ENCODE measurements around the gene HSPB3. TPM values are rescaled to one million over a fixed set of nuclear protein-coding genes. Genes with fewer than 3 reads are reported as not detected.
"Not testable (repeated sequence)": the region's sequence is repeated elsewhere in the genome, so short reads cannot be mapped to it uniquely, and the experiment has no call there.

HSPB3 gene, protein sequence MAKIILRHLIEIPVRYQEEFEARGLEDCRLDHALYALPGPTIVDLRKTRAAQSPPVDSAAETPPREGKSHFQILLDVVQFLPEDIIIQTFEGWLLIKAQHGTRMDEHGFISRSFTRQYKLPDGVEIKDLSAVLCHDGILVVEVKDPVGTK
- total RNA-seq: not detected

DNA sequence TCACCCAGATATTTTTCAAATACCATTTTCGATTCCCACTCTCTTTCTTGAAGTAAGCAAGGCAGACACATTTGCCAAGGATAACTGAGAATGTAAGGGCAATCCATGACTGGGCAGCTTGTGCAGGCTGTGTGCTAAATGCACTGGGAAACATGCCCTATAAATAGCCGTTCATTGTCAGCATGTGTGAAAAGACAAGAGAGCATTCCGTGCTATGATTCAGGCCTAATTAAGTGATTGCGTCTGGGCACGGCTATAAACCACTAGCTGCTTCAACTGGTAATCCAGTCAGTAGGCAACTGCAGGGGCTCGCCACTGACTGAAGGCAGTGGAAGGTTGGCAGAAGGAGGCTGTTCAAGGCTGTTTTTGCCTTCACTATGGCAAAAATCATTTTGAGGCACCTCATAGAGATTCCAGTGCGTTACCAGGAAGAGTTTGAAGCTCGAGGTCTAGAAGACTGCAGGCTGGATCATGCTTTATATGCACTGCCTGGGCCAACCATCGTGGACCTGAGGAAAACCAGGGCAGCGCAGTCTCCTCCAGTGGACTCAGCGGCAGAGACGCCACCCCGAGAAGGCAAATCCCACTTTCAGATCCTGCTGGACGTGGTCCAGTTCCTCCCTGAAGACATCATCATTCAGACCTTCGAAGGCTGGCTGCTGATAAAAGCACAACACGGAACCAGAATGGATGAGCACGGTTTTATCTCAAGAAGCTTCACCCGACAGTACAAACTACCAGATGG, at the start of gene HSPB3:
Gene HSPB3, plus strand, starts transcription at position 287 of the 745 bp plus-strand sequence. Its CDS starts 91 bp downstream, at position 378.
- no peaks in the 10 kb centered on the region for H3K27me3 Mint-ChIP-seq (ENCODE audit: low read depth)
- H3K9me3 Mint-ChIP-seq: peaks cover 4% of the 10 kb centered on the region
- H3K27ac Mint-ChIP-seq: no peak within 1 kb of the TSS
- DNase-seq: no peak
- intact Hi-C loops (cut with micrococcal nuclease): no loop called here
- H3K36me3 Mint-ChIP-seq (ENCODE audit: low read depth): no peaks in the 10 kb centered on the region
- no peak within 1 kb of the TSS for H3K4me3 Mint-ChIP-seq
- CTCF ChIA-PET: interaction anchor here (0.6 kb wide), 1 partner anchor 304 kb away, joined by 3 read pairs; no protein-coding TSS in a partner anchor
- no peaks in the 10 kb centered on the region for H3K4me1 Mint-ChIP-seq (ENCODE audit: low read depth)

- CTCF ChIA-PET: interaction anchor here (1.0 to 2.3 kb wide), 7 partner anchors 9 to 167 kb away, joined by 3 to 19 read pairs (median 5); no protein-coding TSS in a partner anchor
- Mint-ChIP-seq H3K4me3 (no peak overlapping the region), H3K4me1 (ENCODE audit: low read depth) (no peaks in the 10 kb centered on the region), H3K9me3 (no peaks in the 10 kb centered on the region), H3K36me3 (ENCODE audit: low read depth) (no peaks in the 10 kb centered on the region), H3K27ac (no peak overlapping the region), H3K27me3 (ENCODE audit: low read depth) (no peaks in the 10 kb centered on the region)
- DNase-seq: no peak
- intact Hi-C loops (cut with micrococcal nuclease): no loop called here
Measured at GRCh38 chr5:54411176-54411575, 44.3 kb upstream of the HSPB3 start.

GRCh38 chr5:54412913-54413312, 42.6 kb upstream of the HSPB3 start:
- intact Hi-C loops (cut with micrococcal nuclease): no loop called here
- Mint-ChIP-seq H3K9me3 (no peaks in the 10 kb centered on the region), H3K4me3 (no peak overlapping the region), H3K4me1 (ENCODE audit: low read depth) (no peaks in the 10 kb centered on the region), H3K27ac (no peak overlapping the region), H3K36me3 (ENCODE audit: low read depth) (no peaks in the 10 kb centered on the region), H3K27me3 (ENCODE audit: low read depth) (no peaks in the 10 kb centered on the region)
- CTCF ChIA-PET: interaction anchor here (0.8 kb wide), 1 partner anchor 175 kb away, joined by 3 read pairs; no protein-coding TSS in a partner anchor
- no peak for DNase-seq

DNA sequence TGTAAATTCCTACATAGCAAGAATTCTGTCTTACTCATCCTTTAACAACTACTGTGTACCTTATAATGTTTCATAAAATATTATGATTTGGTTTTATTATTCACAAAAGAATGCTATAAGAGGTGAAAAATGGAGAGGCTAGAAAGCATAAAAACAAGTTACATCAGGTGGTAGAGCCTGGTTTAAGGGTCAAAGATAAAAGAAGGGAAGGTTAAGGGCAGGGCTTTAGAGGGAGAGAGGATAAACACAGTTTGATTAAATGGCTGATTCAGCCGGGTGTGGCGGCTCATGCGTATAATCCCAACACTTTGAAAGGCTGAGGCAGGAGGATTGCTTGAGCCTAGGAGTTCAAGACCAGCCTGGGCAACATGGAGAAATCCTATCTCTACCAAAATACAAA, 40.4 kb upstream of the HSPB3 start:
- CTCF ChIA-PET: no interaction called here
- Mint-ChIP-seq H3K36me3 (ENCODE audit: low read depth) (no peaks in the 10 kb centered on the region), H3K4me1 (ENCODE audit: low read depth) (no peaks in the 10 kb centered on the region), H3K4me3 (no peak overlapping the region), H3K27ac (no peak overlapping the region), H3K9me3 (no peaks in the 10 kb centered on the region), H3K27me3 (ENCODE audit: low read depth) (peaks cover 2% of the 10 kb centered on the region)
- no peak for DNase-seq
- intact Hi-C loops (cut with micrococcal nuclease): loop anchor here (5.0 kb wide), 1 partner anchor 933 kb away; the partner anchor contains the start of gene FST

DNA sequence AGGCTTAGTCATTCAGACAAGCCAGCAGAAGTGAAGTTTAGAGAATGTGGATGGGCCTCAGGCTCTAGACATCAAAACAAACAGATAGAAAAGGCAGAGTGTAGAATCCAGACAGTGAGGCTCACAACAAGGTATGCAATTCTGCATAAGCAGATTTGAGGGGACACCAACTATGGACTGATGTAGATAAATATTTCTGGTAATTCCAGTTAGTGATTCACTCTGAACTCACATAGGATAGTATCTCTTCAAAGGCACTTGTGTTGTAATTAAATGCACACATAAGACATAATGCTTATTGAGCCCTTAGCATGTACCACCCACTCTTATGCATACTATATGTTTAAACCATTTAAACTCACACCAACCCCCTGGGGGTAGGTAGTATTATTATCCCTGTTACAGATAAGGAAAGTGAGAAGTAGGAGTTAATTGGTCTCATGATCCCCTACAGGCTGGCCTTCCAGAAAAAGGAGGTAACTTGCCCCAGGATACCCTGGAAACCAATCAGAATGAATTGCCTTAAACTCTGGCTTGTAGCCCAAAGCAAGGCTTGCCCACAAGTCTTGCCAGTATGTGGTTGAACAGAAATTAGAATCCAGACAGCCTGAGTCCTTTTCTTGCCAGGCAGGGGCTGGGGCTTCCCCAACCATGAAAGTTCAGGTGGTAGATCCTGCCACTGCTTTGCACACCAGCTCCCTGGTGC, 39.5 kb upstream of the HSPB3 start:
- CTCF ChIA-PET: interaction anchor here (2.2 kb wide), 1 partner anchor 172 kb away, joined by 5 read pairs; no protein-coding TSS in a partner anchor
- Mint-ChIP-seq H3K27ac (no peak overlapping the region), H3K9me3 (no peaks in the 10 kb centered on the region), H3K36me3 (ENCODE audit: low read depth) (no peaks in the 10 kb centered on the region), H3K4me1 (ENCODE audit: low read depth) (no peaks in the 10 kb centered on the region), H3K4me3 (no peak overlapping the region), H3K27me3 (ENCODE audit: low read depth) (peaks cover 2% of the 10 kb centered on the region)
- intact Hi-C loops (cut with micrococcal nuclease): loop anchor here (5.0 kb wide), 1 partner anchor 934 kb away; the partner anchor contains the start of gene FST
- DNase-seq: peak; percentile 8

- not testable (repeated sequence) for H3K4me3 Mint-ChIP-seq; H3K9me3 Mint-ChIP-seq; H3K27ac Mint-ChIP-seq; H3K4me1 Mint-ChIP-seq (ENCODE audit: low read depth); H3K36me3 Mint-ChIP-seq (ENCODE audit: low read depth); H3K27me3 Mint-ChIP-seq (ENCODE audit: low read depth)
- peak; percentile 37 for DNase-seq
- CTCF ChIA-PET: interaction anchor here (0.6 to 1.9 kb wide), 26 partner anchors 9 to 978 kb away, joined by 3 to 19 read pairs (median 3); no protein-coding TSS in a partner anchor
- intact Hi-C loops (cut with micrococcal nuclease): loop anchor here (1.0 to 5.0 kb wide), 4 partner anchors 69 to 937 kb away; partner anchors contain the start of gene FST
Measured at GRCh38 chr5:54419573-54420423, 35.7 kb upstream of the HSPB3 start.

- H3K4me3 Mint-ChIP-seq; H3K9me3 Mint-ChIP-seq; H3K36me3 Mint-ChIP-seq (ENCODE audit: low read depth); H3K4me1 Mint-ChIP-seq (ENCODE audit: low read depth); H3K27ac Mint-ChIP-seq; intact Hi-C loops (cut with micrococcal nuclease); H3K27me3 Mint-ChIP-seq (ENCODE audit: low read depth); DNase-seq: not testable (repeated sequence)
- CTCF ChIA-PET: interaction anchor here (1.7 to 1.9 kb wide), 2 partner anchors 10 to 177 kb away, joined by 8 to 19 read pairs; no protein-coding TSS in a partner anchor
Measured at GRCh38 chr5:54420511-54420910, 35.0 kb upstream of the HSPB3 start.

GRCh38 chr5:54421976-54422375, 33.5 kb upstream of the HSPB3 start:
- CTCF ChIA-PET: interaction anchor here (0.6 to 2.1 kb wide), 5 partner anchors 11 to 1063 kb away, joined by 3 to 8 read pairs (median 5); no protein-coding TSS in a partner anchor
- intact Hi-C loops (cut with micrococcal nuclease): no loop called here
- H3K4me1 Mint-ChIP-seq (ENCODE audit: low read depth): no peaks in the 10 kb centered on the region

DNA sequence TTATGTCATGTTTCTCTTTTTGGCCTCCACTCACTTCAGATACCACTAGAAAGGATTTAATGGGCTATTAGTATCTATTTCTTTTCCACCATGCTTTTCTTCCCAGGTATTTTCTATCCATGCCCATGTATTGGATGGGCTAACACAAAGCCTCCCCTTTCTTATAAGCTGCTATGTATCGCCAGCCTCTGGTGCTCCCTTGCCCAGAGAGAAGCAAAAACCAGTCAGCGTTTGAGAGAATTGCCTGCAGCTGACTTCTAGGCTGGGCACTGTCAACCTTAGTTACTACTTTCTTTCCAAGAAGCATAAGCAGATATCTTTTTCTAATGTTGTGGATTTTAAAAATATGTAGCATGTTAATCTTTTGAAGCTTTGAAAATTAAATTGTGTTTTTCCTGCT, 30.2 kb upstream of the HSPB3 start:
- CTCF ChIA-PET: interaction anchor here (1.4 to 2.5 kb wide), 2 partner anchors 64 to 182 kb away, joined by 3 to 9 read pairs; no protein-coding TSS in a partner anchor
- Mint-ChIP-seq H3K27ac (no peak overlapping the region), H3K9me3 (no peaks in the 10 kb centered on the region), H3K4me3 (no peak overlapping the region), H3K4me1 (ENCODE audit: low read depth) (no peaks in the 10 kb centered on the region), H3K36me3 (ENCODE audit: low read depth) (no peaks in the 10 kb centered on the region), H3K27me3 (ENCODE audit: low read depth) (peaks cover 7% of the 10 kb centered on the region)
- intact Hi-C loops (cut with micrococcal nuclease): no loop called here
- no peak for DNase-seq

More at GRCh38 chr5:54421976-54422375, 33.5 kb upstream of the HSPB3 start:
- Mint-ChIP-seq H3K4me3 (no peak overlapping the region), H3K27ac (no peak overlapping the region), H3K9me3 (no peaks in the 10 kb centered on the region), H3K27me3 (ENCODE audit: low read depth) (peaks cover 9% of the 10 kb centered on the region), H3K36me3 (ENCODE audit: low read depth) (no peaks in the 10 kb centered on the region)
- DNase-seq: no peak

DNA sequence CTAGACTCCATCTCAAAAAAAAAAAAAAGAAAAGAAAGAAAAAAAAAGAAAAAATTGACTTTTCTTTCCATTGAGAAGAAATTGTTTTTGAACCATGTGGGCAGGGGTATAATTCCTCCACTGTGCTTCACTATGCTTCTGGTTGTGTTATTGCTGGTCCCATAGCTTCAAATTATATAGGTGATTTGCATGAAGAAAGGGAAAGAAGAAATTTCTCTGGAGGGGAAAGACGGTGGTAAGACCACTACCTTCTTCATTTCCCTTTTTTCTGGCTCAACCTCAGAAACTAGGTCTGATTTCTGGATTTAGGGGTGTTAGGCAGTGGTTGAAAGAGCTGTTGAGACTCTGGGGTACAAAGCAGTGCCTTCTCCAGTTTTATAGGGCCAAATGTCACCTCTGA, 29.3 kb upstream of the HSPB3 start:
- no peak overlapping the region for H3K27ac Mint-ChIP-seq
- no peak overlapping the region for H3K4me3 Mint-ChIP-seq
- H3K27me3 Mint-ChIP-seq (ENCODE audit: low read depth): peaks cover 7% of the 10 kb centered on the region
- H3K36me3 Mint-ChIP-seq (ENCODE audit: low read depth): no peaks in the 10 kb centered on the region
- no peaks in the 10 kb centered on the region for H3K9me3 Mint-ChIP-seq
- intact Hi-C loops (cut with micrococcal nuclease): no loop called here
- DNase-seq: no peak
- no peaks in the 10 kb centered on the region for H3K4me1 Mint-ChIP-seq (ENCODE audit: low read depth)
- CTCF ChIA-PET: interaction anchor here (2.5 kb wide), 1 partner anchor 63 kb away, joined by 9 read pairs; no protein-coding TSS in a partner anchor

DNA sequence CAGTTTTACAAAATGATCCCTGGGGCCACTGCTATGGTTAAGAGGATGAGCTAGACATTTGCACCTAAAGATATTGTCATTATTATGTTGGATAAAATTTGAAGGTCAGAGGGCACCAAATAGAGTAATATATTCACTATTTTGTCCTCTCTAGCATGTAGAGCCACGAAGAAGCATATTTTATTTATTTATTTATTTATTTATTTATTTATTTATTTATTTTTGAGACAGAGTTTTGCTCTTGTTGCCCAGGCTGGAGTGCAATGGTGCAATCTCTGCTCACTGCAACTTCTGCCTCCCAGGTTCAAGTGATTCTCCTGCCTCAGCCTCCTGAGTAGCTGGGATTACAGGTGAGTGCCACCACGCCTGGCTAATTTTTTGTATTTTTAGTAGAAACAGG, 20.8 kb upstream of the HSPB3 start:
- H3K4me3 Mint-ChIP-seq; H3K27me3 Mint-ChIP-seq (ENCODE audit: low read depth); H3K9me3 Mint-ChIP-seq; intact Hi-C loops (cut with micrococcal nuclease); H3K27ac Mint-ChIP-seq; H3K36me3 Mint-ChIP-seq (ENCODE audit: low read depth); DNase-seq: not testable (repeated sequence)
- CTCF ChIA-PET: interaction anchor here (0.8 to 1.9 kb wide), 3 partner anchors 23 to 191 kb away, joined by 3 to 5 read pairs (median 3); no protein-coding TSS in a partner anchor
- H3K4me1 Mint-ChIP-seq (ENCODE audit: low read depth): peaks cover 12% of the 10 kb centered on the region
